H1 (cell line): ENCODE results near the gene FRMD3. TPM values are rescaled to one million over a fixed set of nuclear protein-coding genes. Genes with fewer than 3 reads are reported as not detected.

Source experiments
- CTCF ChIA-PET: fragments of 300-600 bp; sonication (Branson Sonifier 250); formaldehyde crosslinking; loops from one replicate; lab custom pipeline; 2021; ENCODE audit not compliant: partially characterized antibody; lab: Charles Lee
- POLR2A ChIA-PET: fragments of 300-600 bp; sonication (Branson Sonifier 250); formaldehyde crosslinking; loops from one replicate; lab custom pipeline; 2021; ENCODE audit warnings: inconsistent platforms; ENCODE audit not compliant: partially characterized antibody; lab: Charles Lee
- DNase-seq, 2 experiments: peaks; one replicate each; pipeline versions ENCODE4 v3.0.0 to v3.0.0-alpha.2; 2010 to 2022; ENCODE audit warnings: low spot score in 2 of 2, low read depth in 1 of 2, mixed read lengths in 1 of 2
- FAIRE-seq: peaks from 2 replicates; lab custom pipeline; 2011; peaks lifted over from hg19 to GRCh38; lab: Jason Lieb, UNC
- H2AFZ ChIP-seq: 2 replicates; pipeline ENCODE4 v1.8.1; 2012; ENCODE audit warnings: low read length, inconsistent platforms
- H2AK5ac ChIP-seq: 2 replicates; pipeline ENCODE4 v1.6.1; 2013; ENCODE audit warnings: low read depth, low read length
- H2BK120ac ChIP-seq: replicated peaks from 2 replicates; pipeline ENCODE3; 2013; ENCODE audit warnings: low read depth, low read length, inconsistent platforms
- H2BK12ac ChIP-seq: 2 replicates; pipeline ENCODE4 v1.6.1; 2013; ENCODE audit warnings: low read depth, low read length
- H2BK15ac ChIP-seq: 2 replicates; pipeline ENCODE4 v1.6.1; 2013; ENCODE audit warnings: low read length
- H2BK20ac ChIP-seq: 2 replicates; pipeline ENCODE4 v1.6.1; 2013; ENCODE audit warnings: low read length
- H2BK5ac ChIP-seq: 2 replicates; pipeline ENCODE4 v1.6.1; 2013; ENCODE audit warnings: low read depth, low read length
- H3K14ac ChIP-seq: 2 replicates; pipeline ENCODE4 v1.6.1; 2013; ENCODE audit warnings: inconsistent platforms; ENCODE audit not compliant: insufficient read length
- H3K18ac ChIP-seq: 2 replicates; pipeline ENCODE4 v1.6.1; 2013; ENCODE audit warnings: low read length; ENCODE audit errors: extremely low read depth
- H3K23ac ChIP-seq: 2 replicates; pipeline ENCODE4 v1.6.1; 2013; ENCODE audit warnings: inconsistent platforms; ENCODE audit not compliant: insufficient read length
- H3K23me2 ChIP-seq: 2 replicates; pipeline ENCODE4 v1.6.1; 2013; ENCODE audit warnings: low read depth, low read length
- H3K27ac ChIP-seq: 2 replicates; pipeline ENCODE4 v1.6.1; 2011; ENCODE audit warnings: low read depth, low read length, inconsistent platforms
- H3K27me3 ChIP-seq, 4 experiments: replicated peaks in 1 of 4; 1 replicate in 1 of 4; 2 replicates in 3 of 4; pipeline versions ENCODE4 v1.6.1 to v1.8.1; 2011 to 2013; ENCODE audit warnings: low read length in 3 of 4, mild to moderate bottlenecking in 3 of 4, inconsistent platforms in 2 of 4, mixed read lengths in 2 of 4, moderate library complexity in 1 of 4; ENCODE audit not compliant: control insufficient read depth in 3 of 4, insufficient read depth in 3 of 4; ENCODE audit errors: extremely low read depth in 1 of 4
- H3K36me3 ChIP-seq, 4 experiments: 2 replicates each; pipeline versions ENCODE4 v1.6.1 to v1.8.1; 2011 to 2013; ENCODE audit warnings: mild to moderate bottlenecking in 4 of 4, low read length in 3 of 4, moderate library complexity in 2 of 4, control low read depth in 1 of 4, inconsistent platforms in 1 of 4; ENCODE audit not compliant: insufficient read depth in 4 of 4, control insufficient read depth in 2 of 4
- H3K4ac ChIP-seq: replicated peaks from 2 replicates; pipeline ENCODE3; 2013; ENCODE audit warnings: low read length, low read depth, mixed read lengths, inconsistent platforms; ENCODE audit not compliant: insufficient read length
- H3K4me1 ChIP-seq, 4 experiments: replicated peaks in 1 of 4; 1 replicate in 1 of 4; 2 replicates in 3 of 4; pipeline versions ENCODE4 v1.6.1 to v1.8.1; 2011 to 2013; ENCODE audit warnings: low read length in 3 of 4, inconsistent platforms in 2 of 4, mixed read lengths in 1 of 4; ENCODE audit not compliant: insufficient read depth in 4 of 4, control insufficient read depth in 3 of 4
- H3K4me2 ChIP-seq, 2 experiments: 2 replicates each; pipeline versions ENCODE4 v1.6.1 to v1.8.1; 2011 to 2013; ENCODE audit warnings: low read depth in 2 of 2, low read length in 2 of 2, control low read depth in 1 of 2, inconsistent platforms in 1 of 2, mild to moderate bottlenecking in 1 of 2; ENCODE audit not compliant: insufficient read depth in 1 of 2
- H3K4me3 ChIP-seq, 4 experiments: fragments of 200-600, 300-600 bp in 1 of 4; sonication (generic), shearing (Covaris generic), sonication (Bioruptor Twin) in 1 of 4; 2 replicates each; pipeline versions ENCODE4 v1.5.1 to v1.8.1; 2011 to 2016; ENCODE audit warnings: low read length in 4 of 4, low read depth in 3 of 4, control low read depth in 2 of 4, inconsistent platforms in 2 of 4, mild to moderate bottlenecking in 2 of 4, mixed read lengths in 1 of 4, moderate library complexity in 1 of 4; ENCODE audit not compliant: insufficient read depth in 2 of 4; ENCODE audit errors: extremely low read depth in 1 of 4
- H3K56ac ChIP-seq: replicated peaks from 2 replicates; pipeline ENCODE3; 2013; ENCODE audit warnings: low read depth, mild to moderate bottlenecking, mixed read lengths, low read length, inconsistent platforms; ENCODE audit not compliant: insufficient read length
- H3K79me1 ChIP-seq: 2 replicates; pipeline ENCODE4 v1.6.1; 2013; ENCODE audit warnings: low read depth, low read length, control low read depth
- H3K79me2 ChIP-seq, 2 experiments: 2 replicates each; pipeline versions ENCODE4 v1.6.1 to v1.8.1; 2012 to 2013; ENCODE audit warnings: low read length in 2 of 2, mild to moderate bottlenecking in 2 of 2, inconsistent platforms in 1 of 2; ENCODE audit not compliant: insufficient read depth in 2 of 2, control insufficient read depth in 1 of 2
- H3K9ac ChIP-seq, 4 experiments: replicated peaks in 1 of 4; 1 replicate in 1 of 4; 2 replicates in 3 of 4; pipeline versions ENCODE4 v1.6.1 to v1.8.1; 2011 to 2013; ENCODE audit warnings: low read depth in 3 of 4, low read length in 3 of 4, control low read depth in 2 of 4, mild to moderate bottlenecking in 2 of 4, moderate library complexity in 2 of 4, inconsistent platforms in 1 of 4; ENCODE audit errors: extremely low read depth in 1 of 4
- H3K9me3 ChIP-seq, 2 experiments: 2 replicates each; pipeline versions ENCODE4 v1.6.1 to v1.8.1; 2012 to 2013; ENCODE audit warnings: mild to moderate bottlenecking in 2 of 2, moderate library complexity in 2 of 2, control low read depth in 1 of 2, inconsistent platforms in 1 of 2, low read depth in 1 of 2, low read length in 1 of 2, mixed read lengths in 1 of 2; ENCODE audit not compliant: insufficient read depth in 2 of 2
- H4K20me1 ChIP-seq, 2 experiments: replicated peaks in 1 of 2; 2 replicates each; pipeline versions ENCODE3 to v1.8.1; 2011 to 2013; ENCODE audit warnings: inconsistent platforms in 2 of 2, low read length in 2 of 2, mild to moderate bottlenecking in 1 of 2; ENCODE audit not compliant: insufficient read depth in 2 of 2, control insufficient read depth in 1 of 2
- H4K5ac ChIP-seq: 2 replicates; pipeline ENCODE4 v1.6.1; 2013; ENCODE audit warnings: low read length, low read depth, mixed read lengths, inconsistent platforms; ENCODE audit not compliant: insufficient read length
- H4K8ac ChIP-seq: 2 replicates; pipeline ENCODE4 v1.8.0; 2013; ENCODE audit warnings: mild to moderate bottlenecking, moderate library complexity, low read length, inconsistent platforms; ENCODE audit not compliant: insufficient read depth; ENCODE audit errors: extremely low read depth
- H4K91ac ChIP-seq: replicated peaks from 2 replicates; pipeline ENCODE3; 2013; ENCODE audit warnings: low read length, mixed read lengths, inconsistent platforms; ENCODE audit not compliant: insufficient read length
- BCL11A ChIP-seq, 2 experiments: IDR thresholded peaks; one replicate each; pipeline ENCODE4 v1.6.1; 2011; ENCODE audit warnings: low read depth in 2 of 2, low read length in 2 of 2, mild to moderate bottlenecking in 2 of 2
- CBX8 ChIP-seq: fragments of 300-800, 300-1000 bp; sonication (generic); IDR thresholded peaks from 2 replicates; pipeline ENCODE4 v1.7.1; 2016; ENCODE audit warnings: low read depth, low read length, borderline replicate concordance
- CEBPB ChIP-seq: IDR thresholded peaks from 2 replicates; pipeline ENCODE4 v1.6.1; 2012; ENCODE audit warnings: low read depth, low read length
- JUND ChIP-seq: IDR thresholded peaks from 2 replicates; pipeline ENCODE4 v1.6.1; 2011; ENCODE audit warnings: mild to moderate bottlenecking, improper control_type of control experiment, low read length
- NRF1 ChIP-seq: IDR thresholded peaks from 2 replicates; pipeline ENCODE4 v1.6.1; 2011; ENCODE audit warnings: mild to moderate bottlenecking, low read depth, low read length, improper control_type of control experiment
- PHF8 ChIP-seq: fragments of 200-600 bp; sonication (generic); conservative IDR thresholded peaks from 2 replicates; pipeline ENCODE4 v1.7.1; 2012; ENCODE audit warnings: low read depth, mild to moderate bottlenecking, inconsistent platforms, low read length, moderate library complexity
- POLR2A ChIP-seq, 2 experiments: IDR thresholded peaks; 1 replicate in 1 of 2; 2 replicates in 1 of 2; pipeline ENCODE4 v1.6.1; 2011; ENCODE audit warnings: low read depth in 2 of 2, low read length in 2 of 2, mild to moderate bottlenecking in 2 of 2; ENCODE audit errors: control extremely low read depth in 1 of 2
- POU5F1 ChIP-seq: IDR thresholded peaks from 2 replicates; pipeline ENCODE4 v1.6.1; 2011; ENCODE audit warnings: low read depth, mild to moderate bottlenecking, low read length, moderate library complexity
- RAD21 ChIP-seq, 2 experiments: IDR thresholded peaks in 1 of 2; conservative IDR thresholded peaks in 1 of 2; 2 replicates each; pipeline ENCODE4 v1.6.1; 2011; ENCODE audit warnings: low read depth in 2 of 2, low read length in 2 of 2, improper control_type of control experiment in 1 of 2, inconsistent platforms in 1 of 2, mild to moderate bottlenecking in 1 of 2, moderate library complexity in 1 of 2
- RBBP5 ChIP-seq: IDR thresholded peaks from 2 replicates; pipeline ENCODE4 v1.7.1; 2012; ENCODE audit warnings: low read depth, mild to moderate bottlenecking, inconsistent platforms, low read length, moderate library complexity, borderline replicate concordance
- RXRA ChIP-seq: IDR thresholded peaks from 2 replicates; pipeline ENCODE4 v1.6.1; 2011; ENCODE audit warnings: low read depth, mild to moderate bottlenecking, low read length, moderate library complexity; ENCODE audit not compliant: insufficient read depth
- SAP30 ChIP-seq: fragments of 300-600 bp; sonication (generic); IDR thresholded peaks from 2 replicates; pipeline ENCODE4 v1.7.1; 2012; ENCODE audit warnings: low read length, moderate library complexity, mild to moderate bottlenecking, inconsistent platforms; ENCODE audit not compliant: insufficient read depth, insufficient replicate concordance
- SP4 ChIP-seq: IDR thresholded peaks from 2 replicates; pipeline ENCODE4 v1.6.1; 2012; ENCODE audit warnings: low read length, inconsistent platforms
- TBP ChIP-seq: IDR thresholded peaks from 2 replicates; pipeline ENCODE4 v1.6.1; 2011; ENCODE audit warnings: low read depth, low read length, improper control_type of control experiment
- USF2 ChIP-seq: IDR thresholded peaks from 2 replicates; pipeline ENCODE4 v1.6.1; 2011; ENCODE audit warnings: low read length, improper control_type of control experiment
- polyA plus RNA-seq, 7 experiments: library from polyadenylated mRNA; depleted of rRNA in 3 of 7; stranded (reverse) in 5 of 7; unstranded in 2 of 7; fragments of >200 nt in 5 of 7; fragments of 200-250 nt in 2 of 7; gene quantifications; 1 replicate in 5 of 7; 2 replicates in 1 of 7; 4 replicates in 1 of 7; pipeline versions ENCODE4 v1.2.1 to v1.2.3, GENCODE V29; 2011 to 2013; ENCODE audit warnings: missing spikeins in 2 of 7, mixed read lengths in 2 of 7
- total RNA-seq: library from RNA; stranded (reverse); fragmentation: NEBNext Ultra II Directional; extraction: Animal tissue kit (Norgen Biotek cat#: 25700); gene quantifications from 2 replicates; pipeline ENCODE4 v1.2.1, GENCODE V29; 2021

Gene FRMD3
- total and polyA plus RNA-seq, 2 of the 8 experiments (the other 6 are each of a cell fraction or from before 2014, with no cell fraction given): 0.15 to 1.4 TPM

GRCh38 chr9:83557771-83558170 is 19.6 kb upstream of the FRMD3 start:
- H3K4me2 ChIP-seq: no peak overlapping the region
- H2BK120ac ChIP-seq: no peak overlapping the region
- no peak overlapping the region for H3K4ac ChIP-seq
- H3K18ac ChIP-seq: no peak overlapping the region
- no peaks in the 10 kb centered on the region for H3K27me3 ChIP-seq
- H2BK5ac ChIP-seq: no peak overlapping the region
- H3K79me1 ChIP-seq: no peaks in the 10 kb centered on the region
- no peaks in the 10 kb centered on the region for H3K4me1 ChIP-seq
- H4K5ac ChIP-seq: no peak overlapping the region
- FAIRE-seq: no peak
- no peak for DNase-seq
- no peaks in the 10 kb centered on the region for H3K9me3 ChIP-seq
- H3K9ac ChIP-seq: no peak overlapping the region
- H2BK20ac ChIP-seq: no peak overlapping the region
- CTCF ChIA-PET: interaction anchor here (0.6 to 6.5 kb wide), 5 partner anchors 13 to 227 kb away, joined by 3 to 42 read pairs (median 3); no protein-coding TSS in a partner anchor
- no peak overlapping the region for H2AFZ ChIP-seq
- H4K20me1 ChIP-seq: no peaks in the 10 kb centered on the region
- H3K14ac ChIP-seq: no peak overlapping the region
- H3K23me2 ChIP-seq: no peaks in the 10 kb centered on the region
- no peak overlapping the region for H3K4me3 ChIP-seq
- H3K56ac ChIP-seq: no peak overlapping the region
- H4K8ac ChIP-seq: no peak overlapping the region
- H2BK12ac ChIP-seq: no peak overlapping the region
- H3K79me2 ChIP-seq: no peaks in the 10 kb centered on the region
- POLR2A ChIA-PET: no interaction called here
- H4K91ac ChIP-seq: no peak overlapping the region
- H3K23ac ChIP-seq: no peak overlapping the region
- H2AK5ac ChIP-seq: no peak overlapping the region
- H2BK15ac ChIP-seq: no peak overlapping the region
- H3K36me3 ChIP-seq: no peaks in the 10 kb centered on the region
- H3K27ac ChIP-seq: no peak overlapping the region
- TF ChIP-seq BCL11A (IDR thresholded peaks at IDR 0.05; ENCODE audit: low read depth in 2 of 2, low read length in 2 of 2) (no peak), PHF8 (no peak), SP4 (no peak), SAP30 (no peak), RXRA (no peak), POU5F1 (no peak), RBBP5 (no peak), USF2 (no peak), CBX8 (no peak), JUND (no peak), NRF1 (no peak), TBP (no peak), CEBPB (no peak), POLR2A (IDR thresholded peaks at IDR 0.05; ENCODE audit: control extremely low read depth in 1 of 2, low read depth in 2 of 2, low read length in 2 of 2) (no peak), RAD21 (IDR thresholded peaks at IDR 0.05 in 1 of 2, conservative IDR thresholded peaks at IDR 0.05 in 1 of 2; ENCODE audit: low read depth in 2 of 2, low read length in 2 of 2) (no peak)
